Islet precursor cell (in vitro differentiated cells): ENCODE data around the gene TRPM2.
"Not testable (repeated sequence)": the region's sequence is repeated elsewhere in the genome, so short reads cannot be mapped to it uniquely, and the experiment has no call there.

Source experiments
- DNase-seq: peaks from one replicate; pipeline ENCODE4 v3.0.0-alpha.2; 2018

TRPM2 gene

DNA sequence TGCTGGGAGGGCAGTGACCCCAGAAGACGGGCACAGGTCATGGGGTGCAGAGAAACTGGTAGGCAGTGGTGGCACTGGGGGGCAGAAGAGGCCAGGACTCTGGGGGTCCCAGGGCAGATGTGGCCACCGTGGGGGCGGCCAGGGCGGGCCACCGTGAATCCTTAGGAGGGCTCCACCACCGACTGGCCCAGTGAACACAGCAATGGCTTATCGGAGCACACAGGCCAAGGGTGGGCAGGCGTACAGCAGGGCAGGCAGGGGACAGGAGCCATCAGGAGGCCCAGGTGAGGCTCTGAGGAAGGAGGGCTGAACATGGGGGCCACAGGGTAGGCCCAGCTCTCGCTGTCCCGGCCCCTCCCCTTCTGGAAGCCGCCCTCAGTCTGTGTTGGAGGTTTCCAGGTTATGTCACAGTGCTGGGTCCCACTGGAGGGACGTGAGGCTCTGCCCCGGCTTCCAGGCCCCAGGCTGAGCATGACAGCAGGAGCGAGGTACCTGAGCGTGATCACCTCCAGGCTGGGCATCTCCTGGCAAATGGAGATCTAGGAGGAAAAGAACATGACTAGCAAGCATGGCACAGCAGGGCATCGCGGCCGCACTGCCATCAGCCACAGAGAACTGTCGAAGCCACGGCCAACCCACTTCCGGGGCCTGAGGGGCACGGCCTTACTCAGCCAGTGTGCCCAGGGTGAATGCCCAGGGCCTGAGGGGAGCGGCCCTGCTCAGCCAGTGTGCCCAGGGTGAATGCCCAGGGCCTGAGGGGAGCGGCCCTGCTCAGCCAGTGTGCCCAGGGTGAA is 18.0 kb upstream of the TRPM2 start:
- DNase-seq: no peak

DNA sequence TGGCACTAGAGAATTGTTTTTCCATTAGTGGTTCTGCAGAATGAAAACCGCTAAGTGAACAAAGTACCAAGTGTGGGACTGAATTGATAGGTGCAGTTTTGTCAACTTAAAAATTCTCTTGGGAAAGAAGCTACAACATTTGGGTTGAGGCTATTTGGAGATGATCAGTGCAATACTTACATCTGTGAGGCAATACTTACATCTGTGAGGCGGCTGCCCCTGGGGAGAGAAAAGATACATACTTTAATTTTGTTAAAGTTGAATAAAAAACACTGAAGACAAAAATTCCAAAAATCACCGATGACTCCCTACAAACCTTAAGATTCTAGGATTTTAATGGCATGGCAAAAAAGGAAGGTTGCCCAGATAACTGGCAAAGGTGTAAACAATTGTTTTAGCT is 16.0 kb upstream of the TRPM2 start:
- no peak for DNase-seq

DNA sequence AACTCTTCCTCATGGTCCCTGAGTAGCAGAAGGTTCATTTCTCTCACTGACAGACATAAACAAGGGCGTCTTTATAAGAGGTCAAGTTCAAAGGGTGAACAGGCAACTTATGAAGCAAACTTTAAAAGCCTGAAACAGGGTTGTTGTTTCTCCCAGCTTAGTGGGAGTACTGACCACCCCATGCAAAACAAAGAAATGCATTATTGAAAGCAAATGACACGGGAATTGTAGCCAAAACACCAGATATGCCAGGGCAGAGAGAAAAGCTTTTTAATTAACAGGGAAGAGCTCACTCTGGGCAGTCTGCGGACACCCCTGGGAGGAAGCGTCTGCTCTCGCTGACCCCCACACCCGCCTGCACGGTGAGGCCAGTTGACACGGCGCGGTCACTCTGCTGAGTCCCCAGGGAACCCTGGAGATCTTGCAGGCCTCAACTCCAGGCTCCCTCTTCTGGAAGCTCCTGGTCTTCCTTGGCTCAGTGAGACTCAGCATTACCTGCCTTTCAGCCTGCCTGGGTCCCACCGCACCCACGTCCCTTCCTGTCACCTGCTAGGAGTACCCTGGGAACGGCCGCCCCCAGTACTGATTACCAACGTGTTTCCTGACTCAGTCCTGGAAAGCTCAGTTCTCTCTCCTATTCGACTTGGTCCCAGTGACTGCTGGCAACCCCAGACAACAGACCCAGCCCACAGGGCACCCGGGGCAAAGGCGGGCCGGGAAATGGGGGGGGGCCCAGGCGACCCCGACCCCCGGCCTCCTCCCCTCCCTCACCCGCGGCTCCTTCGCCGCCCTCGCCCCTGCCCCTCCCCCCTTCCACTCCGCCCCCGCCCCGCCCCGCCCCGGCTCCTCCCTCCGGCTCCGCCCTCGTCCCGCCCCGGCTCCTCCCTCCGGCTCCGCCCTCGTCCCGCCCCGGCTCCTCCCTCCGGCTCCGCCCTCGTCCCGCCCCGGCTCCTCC is 15.2 kb upstream of the TRPM2 start:
- DNase-seq: peak; percentile 78

DNA sequence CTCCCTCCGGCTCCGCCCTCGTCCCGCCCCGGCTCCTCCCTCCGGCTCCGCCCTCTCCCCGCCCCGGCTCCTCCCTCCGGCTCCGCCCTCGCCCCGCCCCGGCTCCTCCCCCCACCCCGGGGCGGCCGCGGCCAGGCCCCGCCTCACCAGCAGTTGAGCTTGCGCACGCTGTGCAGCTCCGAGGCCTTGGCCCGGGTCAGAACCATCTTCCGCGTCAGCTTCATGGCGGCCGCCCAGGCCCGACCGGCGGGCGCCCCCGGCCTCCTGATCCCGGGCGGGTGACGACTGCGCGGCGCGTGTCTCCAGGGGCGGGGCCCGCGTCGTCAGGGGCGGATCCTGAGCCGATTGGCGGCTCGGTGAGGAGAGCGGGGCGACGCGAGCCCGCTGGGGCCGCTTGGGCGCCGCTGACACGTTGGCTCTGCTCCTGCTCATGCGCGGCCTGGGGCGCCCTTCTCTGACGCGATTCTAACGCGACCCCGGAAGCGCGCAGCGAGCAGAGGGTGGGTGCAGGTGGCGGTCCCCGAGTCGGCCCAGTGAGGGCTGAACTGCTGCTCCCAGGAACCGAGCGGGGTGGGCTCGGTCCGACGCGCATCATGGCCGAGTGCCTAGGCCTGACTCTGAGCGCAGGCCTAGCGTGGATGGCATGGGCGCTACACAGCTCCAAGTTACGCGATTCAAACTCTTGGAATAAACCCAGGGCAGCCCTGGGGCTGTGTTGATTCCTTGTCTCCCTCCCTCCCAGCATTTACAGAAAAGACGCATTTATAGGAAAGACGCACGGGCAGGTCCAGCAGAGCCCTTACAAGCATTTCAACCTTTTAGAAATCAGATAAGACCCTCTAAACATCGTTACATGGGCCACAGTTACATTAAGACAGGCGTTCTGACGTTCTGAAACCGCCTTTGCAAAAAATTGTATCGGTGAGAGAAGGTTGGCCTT is 14.2 kb upstream of the TRPM2 start, which contains the start of gene CFAP410:
Gene CFAP410 (minus strand): TSS at position 420 of the 940 bp plus-strand sequence. CDS start 196 bp downstream, at position 224.
- peak; percentile 97 for DNase-seq

DNA sequence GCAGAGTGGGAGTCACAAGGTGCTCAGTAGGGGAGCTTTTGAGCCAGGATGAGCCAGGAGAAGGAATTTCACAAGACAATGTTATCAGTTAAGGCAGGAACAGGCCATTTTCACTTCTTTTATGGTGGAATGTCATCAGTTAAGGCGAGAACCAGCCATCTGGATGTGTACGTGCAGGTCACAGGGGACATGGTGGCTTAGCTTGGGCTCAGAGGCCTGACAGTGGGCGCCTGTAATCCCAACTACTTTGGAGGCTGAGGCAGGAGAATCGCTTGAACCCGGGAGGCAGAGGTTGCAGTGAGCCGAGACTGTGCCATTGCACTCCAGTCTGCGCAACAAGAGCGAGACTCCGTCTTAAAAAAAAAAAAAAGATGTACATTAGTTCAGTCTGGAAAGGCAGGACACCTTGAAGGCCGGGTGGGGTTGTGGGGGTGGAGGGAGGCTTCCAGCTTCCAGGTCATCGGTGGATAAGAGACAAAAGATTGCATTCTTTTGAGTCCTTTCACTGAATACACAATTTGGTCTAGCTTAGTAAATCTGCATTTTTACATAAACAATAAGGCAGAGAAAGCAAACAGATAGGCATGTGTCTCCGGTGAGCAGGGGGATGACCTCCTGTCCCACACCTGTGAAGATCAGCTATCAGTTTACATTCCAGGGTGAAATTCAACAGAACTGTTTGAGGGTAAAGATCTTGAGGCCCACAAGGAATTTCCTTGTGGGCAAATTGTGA is 11.5 kb upstream of the TRPM2 start:
- not testable (repeated sequence) for DNase-seq

DNA sequence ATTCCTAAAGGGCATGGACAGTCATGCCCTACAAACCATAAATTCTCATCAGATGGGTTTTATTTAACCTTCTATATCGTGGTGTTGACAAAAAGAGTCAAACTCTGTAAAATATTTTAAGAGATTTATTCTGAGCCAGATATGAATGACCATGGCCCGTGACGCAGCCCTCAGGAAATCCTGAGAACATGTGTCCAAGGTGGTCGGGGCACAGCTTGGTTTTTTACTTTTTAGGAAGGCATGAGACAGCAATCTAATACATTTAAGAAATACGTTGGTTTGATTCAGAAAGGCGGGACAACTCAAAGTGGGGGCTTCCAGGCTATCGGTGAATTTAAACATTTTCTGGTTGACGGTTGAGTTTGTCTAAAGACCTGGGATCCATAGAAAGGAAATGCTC is 10.4 kb upstream of the TRPM2 start:
- DNase-seq: not testable (repeated sequence)

DNA sequence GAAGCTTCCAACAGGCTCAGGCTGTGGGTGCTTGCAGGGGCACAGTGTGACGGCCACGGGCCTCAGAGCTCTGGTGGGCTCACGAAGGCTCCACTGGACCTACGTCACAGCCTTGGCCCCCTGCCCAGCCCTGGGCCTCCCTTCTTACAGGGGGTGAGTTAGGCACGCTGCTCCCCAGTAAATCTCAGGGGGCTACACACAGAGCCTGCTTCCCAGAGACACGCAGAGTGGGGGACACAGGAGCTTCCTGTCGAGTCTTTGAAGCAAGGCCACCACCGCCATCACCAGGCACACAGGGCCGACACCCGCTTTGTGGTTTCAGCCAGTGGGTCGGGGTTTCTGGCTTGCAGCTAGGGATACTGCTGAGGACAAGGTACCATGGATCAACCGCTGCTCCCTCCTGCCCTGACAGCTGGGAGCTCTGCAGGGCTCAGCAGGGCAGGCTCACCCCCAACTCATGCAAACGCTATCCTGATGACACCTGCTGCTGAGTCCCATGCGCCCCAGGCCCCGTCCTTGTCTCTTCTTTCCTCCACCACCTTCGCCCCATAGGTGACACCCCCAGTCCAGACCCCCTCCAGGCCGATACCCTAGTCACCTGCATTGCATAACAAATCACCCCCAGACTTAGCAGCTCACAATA is 8.8 kb upstream of the TRPM2 start:
- no peak for DNase-seq

DNA sequence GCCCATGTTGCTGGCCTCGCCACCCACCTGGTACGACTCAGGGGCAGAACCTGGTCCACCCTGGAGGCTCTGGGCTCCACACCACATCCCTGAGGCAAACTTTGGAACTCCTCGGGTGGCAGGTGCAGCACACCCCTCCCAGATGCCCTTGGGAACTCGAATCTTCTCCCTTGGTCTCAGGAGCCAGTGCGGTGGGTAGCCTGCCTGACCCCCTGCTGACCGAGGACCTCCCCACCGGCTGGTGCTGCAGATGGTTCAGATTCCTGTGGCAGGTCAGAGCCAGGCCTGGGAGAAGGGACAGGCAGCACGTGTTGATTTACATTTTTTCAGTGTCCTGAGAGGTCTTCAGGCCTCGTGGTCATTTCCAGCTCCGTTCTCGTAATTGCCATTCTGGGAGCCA is 7.9 kb upstream of the TRPM2 start:
- no peak for DNase-seq

DNA sequence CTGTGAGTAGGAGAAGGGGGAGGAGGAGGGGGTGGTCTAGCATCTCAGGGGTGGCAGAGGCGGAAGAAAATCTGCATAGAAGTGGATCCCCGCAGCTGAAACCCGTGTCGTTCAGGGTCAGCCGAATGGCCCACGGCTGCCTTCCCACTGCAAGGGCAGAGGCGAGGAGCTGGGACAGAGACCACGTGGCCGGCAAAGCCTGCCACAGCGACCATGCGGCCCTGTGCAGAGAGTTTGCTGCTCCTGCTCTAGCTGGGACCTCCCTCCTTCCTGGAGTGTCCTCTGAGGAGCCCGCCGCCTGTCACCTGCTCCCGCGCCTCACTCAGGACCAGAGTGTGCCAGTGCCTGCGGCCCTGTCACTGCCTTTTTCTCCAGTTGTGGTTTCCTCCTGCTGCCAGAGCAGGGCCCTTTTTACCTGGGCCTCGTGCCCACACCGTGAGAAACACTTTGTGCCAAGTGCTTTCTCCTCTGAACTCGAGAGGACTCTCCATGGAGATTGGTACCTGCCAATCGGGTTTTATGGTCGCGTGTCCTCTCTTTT is 5.4 kb upstream of the TRPM2 start:
- no peak for DNase-seq

DNA sequence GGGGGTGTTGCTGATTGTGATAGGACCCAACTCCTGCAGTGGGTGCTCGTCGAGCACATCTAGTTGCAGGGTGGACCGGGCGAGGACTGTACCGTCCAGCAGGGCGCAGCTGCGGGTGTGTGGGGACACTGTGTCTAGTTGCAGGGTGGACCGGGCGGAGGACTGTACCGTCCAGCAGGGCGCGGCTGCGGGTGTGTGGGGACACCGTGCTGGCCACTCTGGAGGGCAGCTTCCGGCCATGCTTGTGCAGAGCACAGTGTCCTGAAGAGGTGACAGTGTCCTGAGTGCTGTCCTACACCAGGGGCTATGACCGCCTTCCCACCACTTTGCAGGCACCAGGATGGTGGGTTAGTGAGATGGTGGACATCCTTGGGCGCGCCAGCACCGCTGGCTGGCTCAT is 4.6 kb upstream of the TRPM2 start:
- no peak for DNase-seq

DNA sequence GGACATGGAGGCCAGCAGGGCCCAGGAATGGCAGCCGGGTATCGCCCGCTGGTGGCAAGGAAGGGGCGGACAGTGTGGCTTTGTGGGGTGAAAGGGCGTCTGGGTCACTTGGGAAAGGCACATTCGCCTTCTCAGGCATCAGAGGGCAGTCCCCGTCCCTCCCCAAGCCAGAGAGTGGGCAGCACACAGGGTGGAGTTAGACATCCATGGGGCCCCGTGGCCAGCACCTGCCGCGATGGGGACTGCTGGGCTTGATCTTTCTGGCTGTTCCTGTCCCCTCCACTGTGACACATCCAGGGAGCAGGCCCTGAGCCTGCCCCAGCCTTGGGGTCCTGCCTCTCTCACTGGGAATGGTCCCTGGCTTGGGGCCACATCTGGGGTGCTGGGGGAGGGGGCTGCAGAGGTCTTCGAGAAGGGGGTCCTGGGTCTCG is 4.0 kb upstream of the TRPM2 start:
- no peak for DNase-seq

DNA sequence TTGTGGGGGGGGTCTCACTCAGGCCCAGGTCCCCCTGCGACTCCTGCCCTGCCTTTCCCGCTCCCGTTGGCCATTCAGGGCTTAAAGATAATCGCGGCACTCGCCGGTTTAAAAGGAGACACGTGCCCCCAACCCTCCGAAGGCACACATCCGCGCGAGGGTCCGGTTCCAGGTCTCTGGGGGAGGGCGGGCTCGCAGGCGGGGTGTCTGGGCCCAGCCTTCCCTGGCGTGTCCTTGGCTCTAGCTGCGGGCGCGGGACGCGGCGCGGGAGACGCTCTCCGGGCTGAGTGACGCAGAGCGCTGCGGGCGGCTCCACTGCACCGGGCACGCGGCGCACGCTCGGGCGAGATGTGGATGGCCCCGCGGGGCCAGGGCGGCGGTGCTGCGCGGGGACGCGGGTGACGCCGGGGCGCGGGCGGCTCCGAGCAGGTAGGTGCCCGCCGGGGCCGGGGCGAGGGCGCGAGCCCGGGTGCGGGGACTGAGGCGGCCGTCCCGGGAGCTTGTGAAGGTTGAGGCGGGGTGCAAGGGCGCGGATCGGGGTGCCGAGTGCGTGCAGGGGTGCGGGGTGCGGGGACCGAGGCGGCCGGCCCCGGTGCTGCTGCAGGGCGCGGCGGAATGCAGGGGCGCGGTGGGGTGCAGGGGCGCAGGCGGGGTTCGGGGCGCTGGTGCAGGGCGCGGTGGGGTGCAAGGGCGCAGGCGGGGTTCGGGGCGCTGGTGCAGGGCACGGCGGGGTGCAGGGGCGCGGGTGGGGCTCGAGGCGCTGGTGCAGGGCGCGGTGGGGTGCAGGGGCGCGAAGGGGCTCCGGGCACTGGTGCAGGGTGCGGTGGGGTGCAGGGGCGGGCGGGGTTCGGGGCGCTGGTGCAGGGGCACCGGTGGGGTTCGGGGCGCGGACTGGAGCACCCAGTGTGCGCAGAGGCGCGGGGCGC is 3.3 kb upstream of the TRPM2 start:
- DNase-seq: no peak

DNA sequence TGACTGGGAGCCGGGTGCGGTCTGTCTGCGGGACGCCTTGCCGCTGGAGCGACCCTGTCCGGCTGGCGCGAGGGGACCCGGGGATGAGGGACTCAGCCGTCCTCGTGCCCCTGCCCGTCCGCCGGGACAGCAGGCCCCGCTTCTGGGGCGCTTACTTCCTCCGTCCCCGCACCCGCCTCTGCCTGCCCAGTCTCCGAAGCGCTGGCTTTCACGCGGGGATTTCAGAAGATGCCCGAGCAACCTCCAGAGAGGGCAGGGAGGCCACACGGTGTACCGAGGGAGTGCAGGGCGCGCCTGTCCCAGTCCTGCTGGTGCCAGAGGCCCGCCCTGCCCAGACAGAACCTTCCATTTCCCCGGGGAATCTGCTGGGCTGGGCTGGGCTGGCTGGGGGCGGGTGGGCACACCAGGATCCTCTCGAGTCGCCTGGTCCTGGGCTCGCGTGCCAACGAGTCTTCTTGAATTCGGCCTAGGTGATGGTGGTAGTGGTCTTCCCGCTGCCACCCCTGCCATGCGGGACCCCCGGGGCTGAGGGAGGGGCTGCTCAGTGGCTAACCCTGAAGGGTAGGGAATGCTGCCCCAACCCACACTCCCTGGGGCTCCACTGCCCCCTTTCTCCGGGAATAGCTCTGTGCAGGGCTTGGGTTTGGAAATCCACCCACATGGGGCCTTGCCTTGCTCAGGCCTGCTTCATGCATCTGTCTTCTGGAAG is 2.5 kb upstream of the TRPM2 start:
- DNase-seq: no peak

DNA sequence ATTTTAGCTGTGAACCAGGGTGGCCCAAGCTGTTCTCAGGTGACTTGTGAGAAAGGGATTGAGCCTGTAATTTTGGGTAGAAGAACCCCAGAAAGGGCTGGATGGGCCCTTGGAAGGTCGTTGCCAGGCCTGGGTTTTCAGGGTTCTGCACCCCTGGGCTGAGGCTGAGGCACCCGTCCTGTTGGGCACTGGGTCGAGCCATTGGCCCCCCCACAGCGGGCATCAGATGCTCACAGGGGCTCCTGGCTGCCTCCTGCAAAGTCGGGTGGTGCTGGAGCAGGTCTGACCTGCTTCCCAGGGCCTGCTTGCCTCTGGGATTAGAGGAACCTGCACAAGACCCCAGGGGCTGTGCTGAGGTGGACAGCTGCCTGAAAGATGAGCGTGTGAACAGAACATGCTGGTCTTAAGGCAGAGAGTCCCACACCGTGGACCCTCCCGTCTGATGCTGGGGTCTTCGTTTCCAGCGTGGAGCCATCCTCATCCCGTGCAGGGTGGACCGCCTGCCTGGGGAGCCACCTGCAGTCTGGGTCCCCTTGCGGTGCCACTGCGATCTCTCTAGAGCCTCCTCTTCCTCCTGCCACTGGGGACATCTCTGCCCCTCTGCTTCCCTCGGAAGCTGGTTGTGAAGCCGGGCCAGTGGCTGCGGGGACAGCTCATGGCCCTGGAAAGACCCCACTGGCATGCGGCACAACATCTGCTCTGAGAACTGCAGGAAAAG is 1.7 kb upstream of the TRPM2 start:
- DNase-seq: no peak

DNA sequence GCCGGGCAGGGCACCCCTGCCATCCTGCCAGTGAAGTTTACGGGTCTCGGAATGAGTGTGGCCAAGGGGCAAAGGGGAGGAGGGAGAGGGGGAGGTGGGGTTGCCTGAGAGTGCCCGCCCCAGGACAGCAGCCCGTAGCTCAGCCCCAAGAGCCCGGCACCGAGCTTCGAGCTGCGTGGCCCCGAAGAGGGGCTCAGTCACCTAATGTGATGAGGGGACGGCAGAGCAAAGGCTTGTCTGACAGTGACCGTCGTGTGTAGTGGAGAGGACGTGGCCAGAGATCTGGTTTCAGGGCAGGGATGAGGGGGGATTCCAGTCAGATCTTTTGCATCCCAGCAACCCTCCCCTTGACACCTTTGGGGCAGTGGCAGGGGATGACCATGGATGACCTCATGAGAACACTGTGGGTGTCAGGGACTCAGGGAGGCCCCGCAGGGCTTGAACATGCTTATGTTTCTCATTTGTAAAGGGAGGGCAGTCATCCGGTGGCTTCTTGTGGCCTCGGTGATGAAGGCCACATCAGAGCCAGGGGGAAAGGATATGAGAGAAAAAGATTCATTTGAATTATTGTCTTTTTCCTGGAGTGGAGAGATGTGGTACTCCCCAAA is 1.1 kb upstream of the TRPM2 start:
- no peak for DNase-seq

DNA sequence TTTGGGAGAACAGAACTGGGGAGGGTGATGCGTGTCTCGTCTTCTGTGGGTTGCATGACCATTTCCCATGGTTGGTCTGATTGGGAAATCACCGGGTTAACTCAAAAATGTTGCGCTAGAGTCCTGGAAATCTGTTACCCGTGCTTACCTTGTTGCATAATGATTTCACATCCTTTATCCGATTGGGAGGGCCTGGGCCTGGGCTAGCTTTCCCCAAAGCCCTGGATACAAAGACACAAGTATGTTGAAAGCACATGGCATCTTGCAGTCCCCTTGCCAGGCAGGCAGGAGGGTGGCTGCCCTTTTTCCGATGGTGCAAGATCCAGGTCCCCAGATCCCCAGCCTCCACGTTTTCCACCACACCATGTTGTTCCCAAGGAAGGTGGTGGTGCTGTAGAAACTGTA is 582 bp downstream of the TRPM2 start:
- DNase-seq: no peak

DNA sequence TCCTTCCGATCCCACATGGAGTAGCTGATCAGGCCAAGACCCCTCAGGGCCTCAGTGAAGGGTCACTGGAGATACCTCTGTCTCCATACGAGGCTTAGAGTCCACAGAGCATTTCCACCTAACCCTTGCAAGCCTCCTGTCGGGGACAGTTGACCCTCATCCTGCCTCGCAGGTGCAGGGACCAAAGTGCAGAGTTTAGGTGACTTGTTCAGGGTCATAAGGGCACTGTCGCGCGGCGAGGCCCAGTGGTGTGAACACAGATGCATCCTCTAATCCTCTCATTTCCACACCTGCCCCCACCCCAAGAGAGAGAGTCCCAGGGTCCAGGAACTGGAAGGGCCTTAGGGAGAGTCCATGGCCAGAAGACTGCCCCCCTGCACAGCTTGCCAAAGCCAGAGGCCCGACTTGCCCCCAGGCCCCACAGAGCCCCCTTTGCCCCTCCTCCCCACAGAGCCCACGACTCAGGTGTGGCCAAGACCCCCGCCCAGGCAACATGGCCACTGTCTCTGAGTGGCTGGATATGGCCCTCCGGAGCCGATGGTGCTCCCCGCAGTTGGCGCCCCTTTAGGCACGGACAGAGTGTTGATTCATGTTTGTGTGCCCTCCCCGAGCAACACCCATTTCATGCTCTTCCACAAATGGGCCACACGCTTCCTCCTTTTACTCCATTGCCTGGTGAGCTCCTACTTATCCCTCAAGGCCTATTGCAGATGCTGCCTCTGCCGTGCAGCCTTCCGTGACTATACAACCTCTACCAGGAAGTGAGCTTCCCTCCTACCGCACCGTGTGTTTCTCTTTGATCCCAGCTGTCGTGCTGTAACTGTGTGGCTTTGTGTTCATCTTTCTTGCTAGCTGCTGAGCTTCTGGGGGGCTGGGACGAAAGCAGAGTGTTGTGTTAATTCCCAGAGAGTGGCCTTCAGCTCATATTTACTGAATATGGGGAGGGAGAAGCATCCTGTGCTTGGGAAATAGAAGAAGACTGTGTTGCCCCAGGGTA is 1.7 kb downstream of the TRPM2 start:
- no peak for DNase-seq
